SU-DHL-6 (cell line): Measurements from ENCODE around the gene F8.

Experiments used
- CTCF ChIP-seq: fragments of 200-600 bp; sonication (generic); IDR thresholded peaks from one replicate; pipeline ENCODE4 v1.5.1; 2017; ENCODE audit warnings: antibody characterized with exemption, mild to moderate bottlenecking, low read length, moderate library complexity; ENCODE audit not compliant: insufficient read depth, poor library complexity, severe bottlenecking
- EZH2phosphoT487 ChIP-seq: fragments of 200-600 bp; sonication (generic), shearing (Covaris generic); conservative IDR thresholded peaks from 2 replicates; pipeline ENCODE4 v1.6.1; 2018; ENCODE audit warnings: mild to moderate bottlenecking, antibody characterized with exemption, low read length, moderate library complexity, mixed read lengths

DNA sequence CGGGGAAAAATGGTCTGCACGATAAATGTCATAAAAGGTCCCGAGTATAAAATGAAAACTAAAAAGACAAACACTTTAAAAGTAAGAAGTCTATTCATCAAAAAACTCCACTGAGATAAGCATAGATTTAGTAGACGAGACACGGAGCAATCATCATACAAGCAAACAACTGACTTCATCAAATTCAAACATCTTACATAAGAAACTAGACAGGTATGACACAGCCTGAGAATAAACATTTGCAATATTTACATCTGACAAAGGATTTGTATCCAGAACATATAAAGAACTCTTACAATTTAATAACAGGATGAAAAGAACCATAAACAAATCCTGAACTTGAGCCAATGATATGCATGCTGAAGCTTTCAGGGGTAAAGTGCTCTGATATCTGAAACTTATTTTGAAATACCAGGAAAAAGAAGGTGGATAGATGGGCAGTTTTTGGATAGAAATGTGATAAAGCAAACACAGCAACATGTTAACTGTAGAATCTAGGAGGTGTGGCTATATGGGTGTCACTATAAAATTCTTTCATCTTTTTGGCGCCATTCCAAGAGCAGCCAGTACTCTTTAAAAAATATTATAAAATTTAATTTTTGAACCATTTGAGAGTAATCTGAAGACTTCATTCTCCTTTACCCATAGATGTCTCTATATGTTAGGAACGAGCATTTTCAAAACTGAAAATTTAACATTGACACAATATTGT, 229.3 kb downstream of the F8 start:
- TF ChIP-seq CTCF, result no peak
- no peak for TF ChIP-seq EZH2phosphoT487
